ENCODE results near the gene NUMB.

DNA sequence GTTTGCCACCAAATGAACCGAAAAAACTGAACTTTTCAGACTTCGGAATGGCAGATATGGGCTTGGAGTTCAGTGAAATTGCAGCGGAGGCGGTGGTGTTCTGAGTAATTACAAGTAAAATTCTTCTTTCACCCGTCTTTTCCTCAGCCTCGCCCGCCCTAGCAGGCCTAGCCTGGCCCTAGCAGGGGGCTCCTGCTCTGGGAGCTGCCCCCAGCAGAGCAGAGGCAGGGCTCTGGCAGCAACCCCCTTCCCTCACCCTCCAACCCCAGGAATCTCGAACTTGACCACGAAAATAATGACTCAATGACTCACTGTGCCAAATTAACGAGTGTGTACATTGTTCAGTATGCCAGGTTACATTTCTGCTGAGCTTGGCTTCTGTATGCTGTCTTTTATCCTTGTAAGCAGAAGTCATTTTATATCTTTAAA, 219.9 kb downstream of the NUMB start:
- TF ChIP-seq POLR2A (IDR thresholded peaks at IDR 0.05; ENCODE audit: low read depth, low read length) (no peak), RFX5 (IDR thresholded peaks at IDR 0.05; ENCODE audit: low read depth, low read length) (no peak), MAFK (IDR thresholded peaks at IDR 0.05; ENCODE audit: low read depth, low read length) (peak; percentile 78)
- TF ChIP-seq, protein P1, sequence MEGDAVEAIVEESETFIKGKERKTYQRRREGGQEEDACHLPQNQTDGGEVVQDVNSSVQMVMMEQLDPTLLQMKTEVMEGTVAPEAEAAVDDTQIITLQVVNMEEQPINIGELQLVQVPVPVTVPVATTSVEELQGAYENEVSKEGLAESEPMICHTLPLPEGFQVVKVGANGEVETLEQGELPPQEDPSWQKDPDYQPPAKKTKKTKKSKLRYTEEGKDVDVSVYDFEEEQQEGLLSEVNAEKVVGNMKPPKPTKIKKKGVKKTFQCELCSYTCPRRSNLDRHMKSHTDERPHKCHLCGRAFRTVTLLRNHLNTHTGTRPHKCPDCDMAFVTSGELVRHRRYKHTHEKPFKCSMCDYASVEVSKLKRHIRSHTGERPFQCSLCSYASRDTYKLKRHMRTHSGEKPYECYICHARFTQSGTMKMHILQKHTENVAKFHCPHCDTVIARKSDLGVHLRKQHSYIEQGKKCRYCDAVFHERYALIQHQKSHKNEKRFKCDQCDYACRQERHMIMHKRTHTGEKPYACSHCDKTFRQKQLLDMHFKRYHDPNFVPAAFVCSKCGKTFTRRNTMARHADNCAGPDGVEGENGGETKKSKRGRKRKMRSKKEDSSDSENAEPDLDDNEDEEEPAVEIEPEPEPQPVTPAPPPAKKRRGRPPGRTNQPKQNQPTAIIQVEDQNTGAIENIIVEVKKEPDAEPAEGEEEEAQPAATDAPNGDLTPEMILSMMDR (conservative IDR thresholded peaks at IDR 0.05; ENCODE audit: low read depth, low read length): no peak

All from IMR-90 (cell line).